Measurements from ENCODE around the gene VAMP8. TPM values are rescaled to one million over a fixed set of nuclear protein-coding genes. Genes with fewer than 3 reads are reported as not detected.

The VAMP8 gene
- total RNA-seq, 1 donor from 2014 or later, result 10.0 TPM

DNA sequence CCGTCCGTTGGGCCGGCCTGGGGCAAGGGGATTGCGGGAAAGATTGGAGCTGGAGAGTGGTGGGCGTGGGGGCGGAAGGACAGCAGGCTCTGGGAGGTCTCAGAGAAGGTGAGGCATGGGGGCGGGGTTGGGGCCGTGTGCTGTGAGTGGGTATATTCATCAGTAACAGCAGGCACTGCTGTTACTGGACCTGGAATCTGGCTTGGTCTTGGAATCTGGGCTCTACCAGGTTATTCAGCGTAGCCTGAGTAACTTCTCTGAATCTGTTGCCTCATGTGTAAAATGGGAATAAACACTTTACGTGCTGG, 18.6 kb downstream of the VAMP8 start:
- H3K4me3 ChIP-seq, result peak overlapping the region; percentile 63 to 84
- DNase-seq (ENCODE audit: low spot score in 2 of 2), result no peak
- H3K36me3 ChIP-seq, result peaks cover 22 to 32% of the 10 kb centered on the region in 2 donors
- TF ChIP-seq, protein P1, sequence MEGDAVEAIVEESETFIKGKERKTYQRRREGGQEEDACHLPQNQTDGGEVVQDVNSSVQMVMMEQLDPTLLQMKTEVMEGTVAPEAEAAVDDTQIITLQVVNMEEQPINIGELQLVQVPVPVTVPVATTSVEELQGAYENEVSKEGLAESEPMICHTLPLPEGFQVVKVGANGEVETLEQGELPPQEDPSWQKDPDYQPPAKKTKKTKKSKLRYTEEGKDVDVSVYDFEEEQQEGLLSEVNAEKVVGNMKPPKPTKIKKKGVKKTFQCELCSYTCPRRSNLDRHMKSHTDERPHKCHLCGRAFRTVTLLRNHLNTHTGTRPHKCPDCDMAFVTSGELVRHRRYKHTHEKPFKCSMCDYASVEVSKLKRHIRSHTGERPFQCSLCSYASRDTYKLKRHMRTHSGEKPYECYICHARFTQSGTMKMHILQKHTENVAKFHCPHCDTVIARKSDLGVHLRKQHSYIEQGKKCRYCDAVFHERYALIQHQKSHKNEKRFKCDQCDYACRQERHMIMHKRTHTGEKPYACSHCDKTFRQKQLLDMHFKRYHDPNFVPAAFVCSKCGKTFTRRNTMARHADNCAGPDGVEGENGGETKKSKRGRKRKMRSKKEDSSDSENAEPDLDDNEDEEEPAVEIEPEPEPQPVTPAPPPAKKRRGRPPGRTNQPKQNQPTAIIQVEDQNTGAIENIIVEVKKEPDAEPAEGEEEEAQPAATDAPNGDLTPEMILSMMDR (IDR thresholded peaks at IDR 0.05), result no peak
- intact Hi-C loops (cut with DNase I), result no loop called here
- H3K4me1 ChIP-seq, result peaks cover 11 to 24% of the 10 kb centered on the region in 2 donors
- no peaks in the 10 kb centered on the region for H3K27me3 ChIP-seq
- no peaks in the 10 kb centered on the region for H3K9me3 ChIP-seq
- H3K27ac ChIP-seq, result peak overlapping the region; percentile 79 to 87

DNA sequence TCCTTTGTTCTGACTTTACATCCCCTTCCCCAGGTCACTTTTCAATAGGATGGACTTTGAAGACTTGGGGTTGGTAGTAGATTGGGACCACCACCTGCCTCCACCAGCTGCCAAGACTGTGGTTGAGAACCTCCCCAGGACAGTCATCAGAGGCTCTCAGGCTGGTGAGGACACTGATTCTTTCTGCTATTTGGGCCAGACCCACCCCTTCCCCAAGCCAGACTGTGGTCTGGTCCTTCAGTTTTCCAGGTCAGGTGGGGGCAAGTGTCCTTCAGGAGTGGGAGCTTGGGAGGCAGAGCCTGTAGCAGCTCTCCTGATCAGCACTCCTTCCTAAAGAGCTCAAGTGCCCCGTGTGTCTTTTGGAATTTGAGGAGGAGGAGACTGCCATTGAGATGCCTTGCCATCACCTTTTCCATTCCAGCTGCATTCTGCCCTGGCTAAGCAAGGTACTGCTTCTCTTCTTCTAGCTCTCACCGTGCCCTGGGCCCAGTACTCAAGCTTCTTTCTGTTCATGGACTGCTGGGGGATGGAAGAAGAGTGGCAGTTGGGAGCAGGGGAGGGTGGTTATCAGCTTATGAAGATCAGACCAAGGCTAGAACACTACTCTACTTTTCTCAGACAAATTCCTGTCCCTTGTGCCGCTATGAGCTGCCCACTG, 19.2 kb downstream of the VAMP8 start:
- H3K36me3 ChIP-seq, result peaks cover 22 to 32% of the 10 kb centered on the region in 2 donors
- intact Hi-C loops (cut with DNase I), result no loop called here
- peak overlapping the region; percentile 79 to 87 for H3K27ac ChIP-seq
- peaks cover 5 to 25% of the 10 kb centered on the region in 2 donors for H3K4me1 ChIP-seq
- H3K27me3 ChIP-seq, result no peaks in the 10 kb centered on the region
- peak overlapping the region; percentile 63 to 84 for H3K4me3 ChIP-seq
- no peak for DNase-seq (ENCODE audit: low spot score in 2 of 2)
- TF ChIP-seq, protein P1 (IDR thresholded peaks at IDR 0.05), result no peak
- H3K9me3 ChIP-seq, result no peaks in the 10 kb centered on the region

DNA sequence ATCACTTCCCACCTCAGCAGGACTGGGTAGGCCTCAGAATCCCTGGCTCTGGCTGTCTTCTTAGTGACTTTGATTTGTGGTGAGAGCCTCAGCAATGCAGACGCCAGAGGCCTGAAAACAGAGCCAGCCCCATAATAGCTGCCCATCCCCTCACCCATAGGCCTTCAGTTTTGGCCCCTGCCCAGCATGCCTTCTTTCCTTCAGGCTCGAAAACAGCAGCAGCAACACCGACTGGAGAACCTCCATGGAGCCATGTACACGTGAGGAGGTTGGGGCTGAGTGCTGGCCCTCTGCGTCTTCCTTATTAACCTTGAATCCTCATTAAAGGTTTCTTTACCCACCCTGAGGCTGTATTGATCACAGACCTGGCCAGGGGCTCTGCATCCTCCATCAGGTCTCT, 19.9 kb downstream of the VAMP8 start:
- TF ChIP-seq, protein P1 (IDR thresholded peaks at IDR 0.05), result no peak
- Histone ChIP-seq H3K36me3 (peaks cover 22 to 32% of the 10 kb centered on the region in 2 donors), H3K9me3 (no peaks in the 10 kb centered on the region), H3K27me3 (no peaks in the 10 kb centered on the region), H3K4me3 (peak overlapping the region in 1 of 2 donors; percentile 84), H3K27ac (peak overlapping the region; percentile 79 to 87), H3K4me1 (peaks cover 5 to 26% of the 10 kb centered on the region in 2 donors)
- intact Hi-C loops (cut with DNase I), result no loop called here
- no peak for DNase-seq (ENCODE audit: low spot score in 2 of 2)

DNA sequence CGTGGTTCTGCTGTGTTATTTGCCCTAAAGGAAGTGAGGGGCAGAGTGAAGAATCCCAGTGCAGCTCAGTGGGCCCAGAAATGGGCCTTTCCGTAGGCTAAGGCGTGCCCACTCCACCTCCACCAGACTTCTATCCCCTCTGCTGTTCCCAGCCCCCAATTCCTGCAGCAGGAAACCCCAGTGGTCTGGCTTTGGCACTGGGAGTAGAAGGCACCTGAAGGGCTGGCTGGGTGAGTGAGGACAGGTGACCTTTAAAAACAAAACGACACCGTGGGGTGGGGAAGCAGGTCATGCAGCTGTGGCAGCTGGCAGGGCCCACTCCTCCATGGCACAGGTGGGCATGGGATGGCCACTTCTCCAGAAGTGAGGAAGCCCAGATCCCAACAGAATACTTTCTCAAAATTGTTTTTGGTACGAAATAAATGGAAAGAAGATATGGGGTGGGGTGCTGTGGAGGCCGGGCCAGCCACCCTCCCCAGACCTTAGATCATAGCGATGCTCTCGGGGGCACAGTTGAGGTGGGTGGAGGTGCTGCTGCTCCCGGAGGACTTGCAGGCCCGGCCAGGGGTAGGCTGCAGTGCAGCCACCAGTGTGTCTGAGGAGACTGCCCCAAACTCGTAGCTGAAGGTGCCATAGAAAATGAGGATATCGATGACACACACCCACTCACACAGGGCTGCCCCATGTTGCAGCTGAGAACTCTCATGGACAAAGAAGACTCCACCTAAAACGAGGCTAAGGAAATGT, 21.4 kb downstream of the VAMP8 start:
- intact Hi-C loops (cut with DNase I), result no loop called here
- peaks cover 20 to 32% of the 10 kb centered on the region in 2 donors for H3K36me3 ChIP-seq
- no peak overlapping the region for H3K27ac ChIP-seq
- H3K4me3 ChIP-seq, result no peak overlapping the region
- TF ChIP-seq, protein P1 (IDR thresholded peaks at IDR 0.05), result no peak
- H3K27me3 ChIP-seq, result no peaks in the 10 kb centered on the region
- no peak for DNase-seq (ENCODE audit: low spot score in 2 of 2)
- no peaks in the 10 kb centered on the region for H3K9me3 ChIP-seq
- H3K4me1 ChIP-seq, result peaks cover 7 to 28% of the 10 kb centered on the region in 2 donors

DNA sequence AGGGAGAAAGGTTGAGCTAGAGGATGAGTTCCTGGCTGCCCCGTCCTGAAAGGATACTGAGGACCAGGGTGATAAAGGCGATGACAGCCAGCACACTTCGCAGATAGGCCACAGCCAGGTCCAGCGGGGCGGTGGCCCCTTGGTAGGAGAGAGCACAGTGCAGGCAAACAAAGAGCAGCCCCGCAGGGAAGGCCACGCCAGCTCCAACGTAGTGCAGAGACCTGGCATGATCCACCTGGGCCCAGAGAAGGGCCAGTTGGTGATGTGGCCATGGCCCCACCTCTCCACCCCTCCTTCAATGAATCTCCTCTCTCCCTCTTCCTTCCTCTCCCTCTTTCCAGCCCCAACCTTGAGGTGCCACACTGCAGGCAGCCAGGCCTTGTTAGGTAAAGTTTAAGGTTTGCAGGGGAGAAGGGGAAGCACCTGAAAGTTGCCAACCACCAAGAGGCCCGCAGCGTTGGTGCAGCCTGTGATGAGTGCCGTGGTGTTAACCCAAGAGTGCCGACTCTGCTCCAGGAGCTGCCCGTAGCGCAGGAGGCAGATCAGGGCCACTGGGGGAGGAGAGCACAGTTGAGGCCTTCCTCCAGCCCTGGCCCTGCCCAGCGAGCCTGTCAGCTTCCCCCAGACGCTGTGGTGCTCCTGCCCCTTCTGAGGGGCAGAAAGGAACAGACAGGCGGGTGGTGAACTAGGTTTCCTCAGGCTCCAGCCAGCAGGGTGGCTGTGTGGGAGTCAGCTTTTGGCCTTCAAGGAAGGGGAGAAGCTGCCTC, 22.3 kb downstream of the VAMP8 start:
- no peak for DNase-seq (ENCODE audit: low spot score in 2 of 2)
- TF ChIP-seq, protein P1 (IDR thresholded peaks at IDR 0.05), result no peak
- no peaks in the 10 kb centered on the region for H3K9me3 ChIP-seq
- H3K27ac ChIP-seq, result no peak overlapping the region
- H3K27me3 ChIP-seq, result no peaks in the 10 kb centered on the region
- H3K36me3 ChIP-seq, result peaks cover 20 to 32% of the 10 kb centered on the region in 2 donors
- no peak overlapping the region for H3K4me3 ChIP-seq
- intact Hi-C loops (cut with DNase I), result no loop called here
- H3K4me1 ChIP-seq, result peaks cover 10 to 33% of the 10 kb centered on the region in 2 donors

Measured in ascending aorta (tissue), 2 donors.